ENCODE measurements around the gene CARD8.
"Not testable (repeated sequence)": the region's sequence is repeated elsewhere in the genome, so short reads cannot be mapped to it uniquely, and the experiment has no call there.

The CARD8 gene

DNA sequence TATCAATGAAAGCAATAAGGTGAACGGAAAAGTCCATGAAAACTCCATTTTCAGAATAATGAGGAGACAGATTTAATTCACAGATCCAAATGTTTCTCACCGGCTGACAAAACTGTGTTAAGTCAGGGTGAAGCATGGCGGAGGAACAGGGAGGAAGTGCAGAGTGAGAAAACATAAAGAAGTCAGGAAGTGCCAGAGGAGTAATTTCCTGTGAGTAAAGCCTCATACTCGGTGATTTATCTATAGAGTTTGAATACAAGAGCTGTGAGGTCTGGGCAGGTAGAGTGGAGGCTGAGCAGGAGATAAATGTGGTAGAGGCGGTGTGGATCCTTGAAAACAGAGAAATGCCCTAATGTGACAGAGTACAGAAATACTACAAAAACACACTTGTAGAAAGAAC, 11.4 kb downstream of the CARD8 start:
- ChIA-PET POLR2A (no interaction called here), CTCF (interaction anchor here (1.0 to 1.4 kb wide), 2 partner anchors 90 to 92 kb away, joined by 3 read pairs; no protein-coding TSS in a partner anchor)
- TF ChIP-seq, protein P1, sequence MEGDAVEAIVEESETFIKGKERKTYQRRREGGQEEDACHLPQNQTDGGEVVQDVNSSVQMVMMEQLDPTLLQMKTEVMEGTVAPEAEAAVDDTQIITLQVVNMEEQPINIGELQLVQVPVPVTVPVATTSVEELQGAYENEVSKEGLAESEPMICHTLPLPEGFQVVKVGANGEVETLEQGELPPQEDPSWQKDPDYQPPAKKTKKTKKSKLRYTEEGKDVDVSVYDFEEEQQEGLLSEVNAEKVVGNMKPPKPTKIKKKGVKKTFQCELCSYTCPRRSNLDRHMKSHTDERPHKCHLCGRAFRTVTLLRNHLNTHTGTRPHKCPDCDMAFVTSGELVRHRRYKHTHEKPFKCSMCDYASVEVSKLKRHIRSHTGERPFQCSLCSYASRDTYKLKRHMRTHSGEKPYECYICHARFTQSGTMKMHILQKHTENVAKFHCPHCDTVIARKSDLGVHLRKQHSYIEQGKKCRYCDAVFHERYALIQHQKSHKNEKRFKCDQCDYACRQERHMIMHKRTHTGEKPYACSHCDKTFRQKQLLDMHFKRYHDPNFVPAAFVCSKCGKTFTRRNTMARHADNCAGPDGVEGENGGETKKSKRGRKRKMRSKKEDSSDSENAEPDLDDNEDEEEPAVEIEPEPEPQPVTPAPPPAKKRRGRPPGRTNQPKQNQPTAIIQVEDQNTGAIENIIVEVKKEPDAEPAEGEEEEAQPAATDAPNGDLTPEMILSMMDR (IDR thresholded peaks at IDR 0.05; ENCODE audit: control extremely low read depth, extremely low read depth, low read depth, missing control alignments) = no peak
- no peak for DNase-seq (ENCODE audit: extremely low spot score)

DNA sequence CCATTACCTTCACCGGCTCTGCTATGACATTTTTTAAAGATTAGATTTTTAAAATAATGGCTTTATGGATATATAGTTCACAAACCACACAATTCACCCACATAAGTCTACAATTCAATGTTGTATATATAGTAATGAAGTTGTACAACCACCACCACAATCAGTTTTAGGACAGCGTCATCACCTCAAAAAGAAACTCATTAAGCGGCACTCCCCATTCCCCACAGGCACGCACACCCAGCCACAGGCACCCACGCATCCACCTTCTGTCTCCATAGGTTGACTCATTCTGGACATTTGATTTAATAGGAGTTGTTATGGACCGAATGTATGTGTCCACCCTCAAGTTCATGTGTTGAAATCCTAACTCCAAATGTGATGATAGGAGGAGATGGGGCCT, 13.9 kb downstream of the CARD8 start:
- DNase-seq (ENCODE audit: extremely low spot score); POLR2A ChIA-PET: not testable (repeated sequence)
- CTCF ChIA-PET = interaction anchor here (0.9 kb wide), 1 partner anchor 41 kb away, joined by 3 read pairs; no protein-coding TSS in a partner anchor

DNA sequence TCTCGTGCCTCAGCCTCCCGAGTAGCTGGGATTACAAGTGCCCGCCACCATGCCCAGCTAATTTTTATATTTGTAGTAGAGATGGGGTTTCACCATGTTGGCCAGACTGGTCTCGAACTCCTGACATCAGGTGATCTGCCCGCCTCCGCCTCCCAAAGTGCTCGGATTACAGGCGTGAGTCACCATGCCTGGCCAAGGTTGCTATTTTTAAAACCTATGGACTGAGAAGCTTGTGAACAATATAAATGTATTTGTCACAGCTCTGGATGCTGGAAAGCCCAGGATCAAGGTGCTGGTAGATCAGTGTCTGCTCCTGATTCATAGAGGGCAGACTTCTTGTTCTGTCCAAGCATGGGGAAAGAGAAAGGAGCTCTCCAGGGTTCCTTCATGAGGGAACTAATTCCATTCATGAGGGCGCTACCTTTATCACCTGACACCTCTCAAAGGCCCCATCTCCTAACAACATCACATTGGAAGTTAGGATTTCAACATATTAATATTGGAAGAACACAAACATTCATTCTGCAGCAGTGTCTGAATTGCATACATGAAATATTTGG, 16.1 kb downstream of the CARD8 start:
- TF ChIP-seq, protein P1 (IDR thresholded peaks at IDR 0.05; ENCODE audit: control extremely low read depth, extremely low read depth, low read depth, missing control alignments) = no peak
- no peak for DNase-seq (ENCODE audit: extremely low spot score)
- ChIA-PET POLR2A (no interaction called here), CTCF (interaction anchor here (1.3 to 2.1 kb wide), 3 partner anchors 20 to 75 kb away, joined by 3 to 4 read pairs (median 3); no protein-coding TSS in a partner anchor)

DNA sequence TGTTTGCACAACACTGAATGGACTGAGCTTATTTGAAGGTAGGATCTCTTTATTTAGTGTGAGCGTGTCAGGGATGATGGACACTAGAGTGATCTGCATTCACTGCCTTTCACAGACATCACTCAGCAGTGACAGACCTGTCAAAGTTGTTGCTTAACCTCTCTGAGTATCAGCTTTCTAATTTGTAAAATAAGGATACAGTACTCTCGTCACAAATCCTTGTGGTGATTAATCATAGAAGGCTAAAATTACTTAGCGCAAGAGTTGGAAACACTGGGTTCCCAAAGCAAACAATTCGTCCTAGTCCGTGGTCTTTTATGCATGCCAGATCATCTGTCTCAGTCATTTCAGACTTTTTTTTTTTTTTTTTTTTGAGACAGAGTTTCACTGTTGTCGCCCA, 16.6 kb downstream of the CARD8 start:
- TF ChIP-seq, protein P1 (IDR thresholded peaks at IDR 0.05; ENCODE audit: control extremely low read depth, extremely low read depth, low read depth, missing control alignments) = no peak
- no peak for DNase-seq (ENCODE audit: extremely low spot score)
- ChIA-PET CTCF (interaction anchor here (1.3 to 2.1 kb wide), 3 partner anchors 20 to 76 kb away, joined by 3 to 4 read pairs (median 3); no protein-coding TSS in a partner anchor), POLR2A (no interaction called here)

DNA sequence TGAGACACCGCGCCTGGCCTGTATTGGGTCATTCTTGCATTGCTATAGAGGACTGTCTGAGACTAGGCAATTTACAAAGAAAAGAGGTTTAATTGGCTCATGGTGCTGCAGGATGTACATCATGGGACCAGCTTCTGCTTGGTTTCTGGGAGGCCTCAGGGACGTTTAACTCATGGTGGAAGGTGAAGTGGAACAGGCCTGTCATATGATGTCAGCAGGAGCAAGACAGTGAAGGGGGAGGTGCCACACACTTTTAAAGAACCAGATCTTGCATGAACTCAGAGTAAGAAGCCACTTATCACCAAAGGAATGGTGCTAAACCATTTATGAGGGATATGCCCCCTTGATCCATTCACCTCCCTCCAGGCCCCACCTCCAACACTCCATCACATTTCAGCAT, 18.7 kb downstream of the CARD8 start:
- no peak for DNase-seq (ENCODE audit: extremely low spot score)
- CTCF ChIA-PET = no interaction called here
- POLR2A ChIA-PET = interaction anchor here (0.5 kb wide), 1 partner anchor 12 kb away, joined by 3 read pairs; no protein-coding TSS in a partner anchor
- TF ChIP-seq, protein P1 (IDR thresholded peaks at IDR 0.05; ENCODE audit: control extremely low read depth, extremely low read depth, low read depth, missing control alignments) = no peak

DNA sequence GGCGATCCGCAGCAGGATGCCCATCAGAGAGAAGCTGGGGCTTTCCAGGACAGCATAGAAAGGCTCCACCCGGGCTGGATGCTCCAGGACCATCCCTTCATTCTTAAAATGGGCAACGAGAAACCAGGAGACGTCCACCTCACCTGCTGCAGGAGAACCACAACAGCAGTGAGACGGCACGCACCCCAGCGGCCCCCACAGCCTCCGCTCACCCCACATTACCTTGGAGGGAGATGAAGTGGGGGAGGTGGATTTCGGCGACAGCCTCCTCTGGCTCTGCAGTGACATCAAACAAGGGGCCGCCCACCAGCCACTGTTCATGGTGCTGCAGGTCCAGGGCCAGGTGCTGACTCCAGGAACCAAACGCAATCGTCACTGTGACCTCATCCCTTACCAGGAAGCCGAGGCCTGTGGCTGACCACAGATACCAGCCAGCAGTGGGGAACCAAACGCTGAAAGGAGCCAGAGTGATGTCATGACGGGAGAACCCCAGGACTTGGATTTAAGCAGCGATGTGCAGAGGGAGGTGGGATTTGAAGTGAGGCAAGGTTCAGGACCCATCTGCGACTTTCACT, 25.1 kb downstream of the CARD8 start:
- TF ChIP-seq, protein P1 (IDR thresholded peaks at IDR 0.05; ENCODE audit: control extremely low read depth, extremely low read depth, low read depth, missing control alignments) = no peak
- POLR2A ChIA-PET = no interaction called here
- CTCF ChIA-PET = interaction anchor here (1.0 to 1.6 kb wide), 3 partner anchors 11 to 78 kb away, joined by 4 to 6 read pairs (median 4); no protein-coding TSS in a partner anchor
- no peak for DNase-seq (ENCODE audit: extremely low spot score)

DNA sequence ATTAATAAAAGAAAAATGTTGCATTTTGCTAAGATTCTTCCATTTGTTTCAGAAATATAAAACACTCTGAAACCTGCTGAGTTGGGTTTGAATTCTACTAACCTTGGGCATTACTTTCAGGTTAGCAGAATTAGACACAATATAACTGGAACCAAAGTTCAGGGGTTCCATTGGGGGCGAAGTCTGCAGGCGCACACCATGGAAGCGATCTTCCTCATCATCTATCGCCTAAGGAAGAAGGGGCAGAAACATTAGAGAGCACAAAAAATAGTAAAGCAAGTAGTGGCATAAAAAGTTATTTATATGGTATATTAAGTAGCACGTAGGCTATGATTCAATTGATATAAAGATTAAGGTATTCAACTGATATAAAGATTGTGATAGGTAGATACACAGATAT, 34.1 kb downstream of the CARD8 start:
- ChIA-PET POLR2A (no interaction called here), CTCF (no interaction called here)
- TF ChIP-seq, protein P1 (IDR thresholded peaks at IDR 0.05; ENCODE audit: control extremely low read depth, extremely low read depth, low read depth, missing control alignments) = no peak
- DNase-seq (ENCODE audit: extremely low spot score) = no peak

DNA sequence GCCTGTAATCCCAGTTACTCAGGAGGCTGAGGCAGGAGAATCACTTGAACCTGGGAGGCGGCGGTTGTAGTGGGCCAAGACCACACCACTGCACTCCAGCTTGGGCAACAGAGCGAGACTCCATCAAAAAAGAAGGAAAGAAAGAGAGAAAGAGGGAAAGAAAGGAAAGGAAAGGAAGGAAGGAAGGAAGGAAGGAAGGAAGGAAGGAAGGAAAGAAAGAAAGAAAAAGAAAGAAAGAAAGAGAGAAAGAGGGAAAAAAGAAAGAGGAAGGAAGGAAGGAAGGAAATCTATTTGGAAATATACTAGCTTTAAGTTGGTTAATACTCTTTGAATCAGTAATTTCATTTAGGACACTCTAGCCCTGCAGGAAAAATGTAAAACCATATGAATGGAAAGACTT, 34.9 kb downstream of the CARD8 start:
- CTCF ChIA-PET = interaction anchor here (1.7 kb wide), 1 partner anchor 9 kb away, joined by 4 read pairs; no protein-coding TSS in a partner anchor
- POLR2A ChIA-PET; DNase-seq (ENCODE audit: extremely low spot score): not testable (repeated sequence)

All from GM10248 (cell line).